IgD-negative memory B cell (primary cell): ENCODE results near the gene BUB1B. TPM values are rescaled to one million over a fixed set of nuclear protein-coding genes. Genes with fewer than 3 reads are reported as not detected.

Source experiments
- H3K27ac Mint-ChIP-seq, 3 donors: one replicate each; pipeline ENCODE4 v1.8.0; 2020 to 2022; ENCODE audit warnings: mild to moderate bottlenecking in 3 of 3, mixed read lengths in 3 of 3, moderate library complexity in 1 of 3
- H3K27me3 Mint-ChIP-seq: one replicate; pipeline ENCODE4 v1.8.0; 2021; ENCODE audit warnings: mixed read lengths
- H3K36me3 Mint-ChIP-seq: one replicate; pipeline ENCODE4 v1.8.0; 2020; ENCODE audit warnings: mild to moderate bottlenecking, mixed read lengths
- H3K4me1 Mint-ChIP-seq, 3 donors: one replicate each; pipeline ENCODE4 v1.8.0; 2020 to 2022; ENCODE audit warnings: mixed read lengths in 3 of 3, mild to moderate bottlenecking in 1 of 3
- H3K4me3 Mint-ChIP-seq, 4 donors: one replicate each; pipeline ENCODE4 v1.8.0; 2020 to 2022; ENCODE audit warnings: mild to moderate bottlenecking in 4 of 4, mixed read lengths in 4 of 4, moderate library complexity in 3 of 4
- H3K9me3 Mint-ChIP-seq, 3 donors: one replicate each; pipeline ENCODE4 v1.8.0; 2020 to 2021; ENCODE audit warnings: mixed read lengths in 3 of 3, mild to moderate bottlenecking in 1 of 3
- polyA plus RNA-seq: library from polyadenylated mRNA; unstranded; fragments of 300-500 nt; fragmentation: Illumina TruSeq; gene quantifications from one replicate; pipeline ENCODE4 v1.2.3, GENCODE V29; 2021

Gene BUB1B
- polyA plus RNA-seq, 1 donor from 2014 or later, result 0.55 TPM

DNA sequence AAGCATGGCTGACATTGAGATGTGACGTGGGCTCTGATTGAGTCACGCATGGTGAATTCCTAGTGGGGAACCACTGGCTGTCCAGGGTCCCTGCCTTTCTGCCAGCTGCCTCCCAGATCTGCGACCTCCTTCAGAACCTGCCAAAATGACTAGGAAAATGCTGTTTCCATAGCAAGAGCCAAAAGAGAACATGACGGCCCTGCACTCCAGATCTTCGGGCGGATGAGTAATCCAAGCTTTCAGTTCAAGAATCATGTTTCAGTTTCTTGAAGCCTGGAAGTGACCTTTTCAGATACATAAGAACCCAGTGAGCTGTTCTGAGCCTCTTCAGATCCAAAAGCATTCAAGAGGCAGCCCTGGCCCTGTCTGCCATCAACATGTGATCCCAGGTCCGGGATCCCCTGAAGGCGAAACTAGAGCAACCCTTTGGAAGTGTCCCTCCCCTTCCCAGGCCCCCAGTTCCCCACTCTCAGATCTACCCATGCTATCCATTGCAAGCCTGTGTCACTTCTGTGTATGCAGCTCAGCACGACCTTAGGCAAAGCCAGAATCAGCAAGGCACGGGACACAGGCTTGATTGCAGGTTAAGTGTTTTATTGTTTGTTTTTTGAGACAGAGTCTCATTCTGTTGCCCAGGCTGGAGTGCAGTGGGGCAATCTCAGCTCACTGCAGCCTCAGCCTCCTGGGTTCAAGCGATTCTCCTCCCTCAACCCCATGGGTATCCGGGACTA, 102.3 kb downstream of the BUB1B start:
- Mint-ChIP-seq H3K27me3 (no peaks in the 10 kb centered on the region), H3K4me1 (no peaks in the 10 kb centered on the region), H3K27ac (no peak overlapping the region)

DNA sequence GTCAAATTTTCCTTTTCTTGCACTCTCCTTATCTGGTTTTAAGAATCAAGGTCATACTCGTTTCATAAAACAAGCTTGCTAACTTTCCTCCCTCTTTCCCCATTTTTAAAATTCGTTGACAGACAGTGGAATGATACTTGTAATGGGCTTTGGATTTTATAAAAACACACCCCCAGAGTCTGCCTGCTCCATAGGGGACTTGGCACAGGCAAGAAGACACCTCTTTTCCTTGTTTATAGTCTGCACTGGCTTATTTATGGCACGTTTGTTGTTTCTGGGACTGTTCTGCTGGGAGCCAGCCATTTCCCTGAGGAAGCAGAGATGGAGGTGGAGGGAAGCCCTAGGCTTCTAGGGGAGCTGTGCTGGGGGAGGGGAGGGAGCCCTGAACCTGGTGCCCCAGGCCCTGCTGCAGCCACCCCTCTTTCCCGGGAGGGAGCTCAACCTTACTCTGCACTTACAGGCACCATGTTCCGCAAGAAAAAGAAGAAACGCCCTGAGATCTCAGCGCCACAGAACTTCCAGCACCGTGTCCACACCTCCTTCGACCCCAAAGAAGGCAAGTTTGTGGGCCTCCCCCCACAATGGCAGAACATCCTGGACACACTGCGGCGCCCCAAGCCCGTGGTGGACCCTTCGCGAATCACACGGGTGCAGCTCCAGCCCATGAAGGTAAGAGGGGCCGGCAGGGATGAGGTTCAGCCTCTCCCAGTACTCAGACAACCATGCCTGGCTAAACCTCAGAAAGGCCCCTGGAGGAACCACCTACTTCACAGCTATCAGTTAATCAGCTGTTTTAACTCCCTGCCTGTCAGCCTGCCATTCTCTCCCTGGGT, 103.7 kb downstream of the BUB1B start:
- peak overlapping the region in 1 of 4 donors; percentile 55 for H3K4me3 Mint-ChIP-seq
- no peaks in the 10 kb centered on the region for H3K27me3 Mint-ChIP-seq
- no peaks in the 10 kb centered on the region for H3K4me1 Mint-ChIP-seq
- no peaks in the 10 kb centered on the region for H3K36me3 Mint-ChIP-seq
- no peak overlapping the region for H3K27ac Mint-ChIP-seq
- no peaks in the 10 kb centered on the region for H3K9me3 Mint-ChIP-seq

More for the DNA sequence above, 102.3 kb downstream of the BUB1B start:
- Mint-ChIP-seq H3K36me3 (no peaks in the 10 kb centered on the region), H3K4me3 (no peak overlapping the region), H3K9me3 (no peaks in the 10 kb centered on the region)

DNA sequence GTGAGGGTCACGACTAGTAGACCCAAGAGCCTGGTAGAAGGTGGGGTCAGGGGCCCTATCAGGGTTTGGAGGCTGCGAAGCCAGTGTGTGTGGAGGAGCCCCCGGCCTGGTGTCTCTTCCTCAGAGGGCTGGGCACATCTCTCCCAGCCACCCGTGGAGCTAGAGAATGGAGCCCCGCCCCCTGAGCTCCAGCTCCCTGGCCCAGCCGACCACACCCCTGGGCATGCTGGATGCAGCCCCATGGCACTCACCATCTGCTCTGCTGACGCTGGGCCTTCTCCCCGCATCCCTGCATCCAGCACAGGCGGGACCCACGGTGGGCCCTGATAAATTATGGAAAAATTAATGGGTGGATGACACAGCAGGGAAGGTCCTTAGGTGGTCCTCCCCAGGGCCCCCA, 104.5 kb downstream of the BUB1B start:
- H3K27ac Mint-ChIP-seq, result no peak overlapping the region
- H3K27me3 Mint-ChIP-seq, result no peaks in the 10 kb centered on the region
- H3K36me3 Mint-ChIP-seq, result no peaks in the 10 kb centered on the region
- H3K4me3 Mint-ChIP-seq, result no peak overlapping the region
- H3K9me3 Mint-ChIP-seq, result no peaks in the 10 kb centered on the region
- H3K4me1 Mint-ChIP-seq, result no peaks in the 10 kb centered on the region

DNA sequence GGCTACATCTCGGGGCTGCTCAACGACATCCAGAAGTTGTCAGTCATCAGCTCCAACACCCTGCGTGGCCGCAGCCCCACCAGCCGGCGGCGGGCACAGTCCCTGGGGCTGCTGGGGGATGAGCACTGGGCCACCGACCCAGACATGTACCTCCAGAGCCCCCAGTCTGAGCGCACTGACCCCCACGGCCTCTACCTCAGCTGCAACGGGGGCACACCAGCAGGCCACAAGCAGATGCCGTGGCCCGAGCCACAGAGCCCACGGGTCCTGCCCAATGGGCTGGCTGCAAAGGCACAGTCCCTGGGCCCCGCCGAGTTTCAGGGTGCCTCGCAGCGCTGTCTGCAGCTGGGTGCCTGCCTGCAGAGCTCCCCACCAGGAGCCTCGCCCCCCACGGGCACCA, 105.0 kb downstream of the BUB1B start:
- H3K4me3 Mint-ChIP-seq, result no peak overlapping the region
- H3K27me3 Mint-ChIP-seq, result no peaks in the 10 kb centered on the region
- no peaks in the 10 kb centered on the region for H3K9me3 Mint-ChIP-seq
- H3K27ac Mint-ChIP-seq, result peak overlapping the region in 1 of 3 donors; percentile 53
- no peaks in the 10 kb centered on the region for H3K36me3 Mint-ChIP-seq
- no peaks in the 10 kb centered on the region for H3K4me1 Mint-ChIP-seq

DNA sequence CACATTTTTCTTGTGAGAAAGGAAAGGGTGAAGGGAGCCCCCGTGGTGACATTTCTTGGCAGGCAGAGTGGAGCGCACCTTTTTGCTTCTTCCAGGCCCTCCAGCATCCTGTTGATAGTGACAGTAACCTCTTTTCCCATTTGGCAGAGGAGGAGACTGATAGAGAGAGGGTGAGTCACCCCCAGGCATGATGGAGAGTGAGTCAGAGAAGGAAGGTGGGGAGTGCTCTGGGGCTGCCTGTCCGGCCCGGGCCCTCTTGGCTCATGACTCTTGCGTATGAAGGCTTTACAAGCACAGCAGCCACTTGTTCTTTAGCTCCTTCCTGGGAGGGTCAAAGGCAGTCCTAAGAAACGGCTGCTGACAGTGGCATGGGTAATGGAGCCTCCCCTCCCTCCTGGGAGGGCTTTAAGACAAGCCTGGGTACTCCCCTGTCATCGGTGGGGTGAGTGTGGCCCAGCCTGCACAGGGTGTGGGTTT, 106.0 kb downstream of the BUB1B start:
- H3K9me3 Mint-ChIP-seq, result no peaks in the 10 kb centered on the region

DNA sequence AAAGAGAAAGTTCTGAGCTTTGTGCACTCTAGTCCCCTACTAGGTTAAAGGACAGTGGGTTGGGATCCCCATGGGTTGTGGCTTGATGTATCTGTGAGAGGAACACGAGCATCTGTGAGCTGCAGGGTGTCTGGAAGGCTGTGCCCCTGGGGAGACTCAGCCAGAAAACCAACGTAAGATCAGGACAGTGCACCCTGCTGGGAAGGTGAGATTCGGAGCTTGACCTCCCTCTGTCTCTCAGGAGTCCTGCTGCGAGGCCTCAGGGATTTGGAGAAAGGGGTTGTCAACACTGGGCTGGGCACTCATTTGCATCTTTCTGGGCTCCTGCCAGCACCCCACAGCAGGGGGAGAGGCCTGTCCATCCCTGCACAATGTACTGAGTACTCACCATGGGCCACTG, 106.8 kb downstream of the BUB1B start:
- Mint-ChIP-seq H3K4me1 (no peaks in the 10 kb centered on the region), H3K36me3 (no peaks in the 10 kb centered on the region), H3K27ac (no peak overlapping the region), H3K9me3 (no peaks in the 10 kb centered on the region), H3K4me3 (no peak overlapping the region), H3K27me3 (no peaks in the 10 kb centered on the region)

More for the DNA sequence above, 106.0 kb downstream of the BUB1B start:
- Mint-ChIP-seq H3K4me3 (no peak overlapping the region), H3K4me1 (no peaks in the 10 kb centered on the region), H3K36me3 (no peaks in the 10 kb centered on the region), H3K27ac (no peak overlapping the region), H3K27me3 (no peaks in the 10 kb centered on the region)

DNA sequence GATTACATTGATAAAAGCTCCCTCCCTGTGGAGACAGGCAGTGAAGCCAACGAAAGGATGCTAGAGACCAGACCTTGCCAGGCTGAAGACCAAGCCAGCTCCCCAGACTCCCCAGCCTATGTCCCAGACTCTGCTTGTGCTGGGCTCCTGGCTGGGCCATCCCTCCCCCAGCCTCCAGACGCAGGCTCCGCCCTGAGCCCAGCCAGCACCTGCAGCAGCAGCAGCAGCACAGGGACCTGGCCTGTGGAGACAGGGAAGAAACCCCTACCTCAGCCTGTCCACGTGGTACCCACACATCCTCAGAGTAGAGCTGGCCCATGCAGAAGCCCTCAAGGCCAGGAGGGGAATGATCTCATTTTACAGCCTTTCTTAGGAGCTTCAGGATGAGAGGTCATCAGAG, 108.7 kb downstream of the BUB1B start:
- H3K9me3 Mint-ChIP-seq, result no peaks in the 10 kb centered on the region
- H3K4me1 Mint-ChIP-seq, result peaks cover 0 to 2% (median under 1%) of the 10 kb centered on the region in 3 donors
- H3K27ac Mint-ChIP-seq, result no peak overlapping the region
- peaks cover 1% of the 10 kb centered on the region for H3K36me3 Mint-ChIP-seq
- H3K27me3 Mint-ChIP-seq, result peaks cover under 1% of the 10 kb centered on the region
- no peak overlapping the region for H3K4me3 Mint-ChIP-seq

DNA sequence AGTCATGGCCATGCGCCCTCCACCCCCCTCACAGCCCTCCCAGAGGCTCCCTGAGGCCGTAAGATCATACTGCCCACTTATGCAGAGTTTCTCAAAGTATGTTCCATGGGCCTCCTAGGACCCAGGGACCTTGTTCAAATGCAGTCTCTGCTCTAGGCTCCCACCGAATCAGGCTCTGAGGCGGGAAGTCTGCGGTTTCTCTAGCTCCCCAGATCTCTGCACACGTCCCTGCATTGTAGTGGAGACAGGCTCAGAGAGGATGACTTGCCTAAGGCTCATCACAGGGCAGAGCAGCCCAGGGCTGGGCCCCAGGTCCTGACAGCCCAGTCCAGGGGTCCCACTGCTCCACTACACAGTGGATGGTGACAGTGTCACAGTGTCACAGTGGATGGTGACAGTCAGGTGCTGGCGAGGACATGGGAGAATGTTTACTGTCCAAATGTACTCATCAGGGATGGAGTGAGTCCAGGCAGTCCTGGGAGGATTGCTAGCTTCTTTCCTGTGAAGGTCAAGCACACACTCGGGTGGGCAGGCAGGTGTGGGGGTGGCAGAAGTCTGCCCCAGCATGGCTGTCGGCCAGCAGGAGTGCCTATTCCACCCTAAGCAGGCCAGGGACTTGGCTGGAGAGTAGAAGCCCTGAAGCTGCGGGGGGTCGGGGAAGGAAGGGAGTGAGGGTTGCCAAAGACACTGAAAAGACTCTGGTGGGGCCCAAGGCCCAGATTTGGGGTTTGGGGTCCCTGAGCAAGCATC, 109.6 kb downstream of the BUB1B start:
- no peak overlapping the region for H3K4me3 Mint-ChIP-seq
- H3K27ac Mint-ChIP-seq, result peak overlapping the region in 1 of 3 donors; percentile 50
- peaks cover 0 to 7% (median 4%) of the 10 kb centered on the region in 3 donors for H3K4me1 Mint-ChIP-seq
- no peaks in the 10 kb centered on the region for H3K9me3 Mint-ChIP-seq
- peaks cover 1% of the 10 kb centered on the region for H3K36me3 Mint-ChIP-seq
- H3K27me3 Mint-ChIP-seq, result peaks cover 4% of the 10 kb centered on the region

Other genes starting within 250 kb of the BUB1B start
- 0.46 TPM for gene GPR176, start 240.8 kb upstream of the BUB1B start, polyA plus RNA-seq
- gene EIF2AK4, start 227.0 kb upstream of the BUB1B start, polyA plus RNA-seq, result 18.1 TPM
- gene SRP14, start 121.9 kb upstream of the BUB1B start, polyA plus RNA-seq, result 753 TPM
- gene BMF, start 52.2 kb upstream of the BUB1B start, polyA plus RNA-seq, result 5.8 TPM
- not detected for gene PAK6, start 78.0 kb downstream of the BUB1B start, polyA plus RNA-seq
- gene ANKRD63, start 122.0 kb downstream of the BUB1B start, polyA plus RNA-seq, result not detected
- gene PLCB2, start 146.9 kb downstream of the BUB1B start, polyA plus RNA-seq, result 20.8 TPM
- 1.3 TPM for gene INAFM2, start 162.6 kb downstream of the BUB1B start, polyA plus RNA-seq
- 0.11 TPM for gene CCDC9B, start 179.9 kb downstream of the BUB1B start, polyA plus RNA-seq
- not detected for gene PHGR1, start 190.0 kb downstream of the BUB1B start, polyA plus RNA-seq
- 0.19 TPM for gene DISP2, start 197.2 kb downstream of the BUB1B start, polyA plus RNA-seq
- gene KNSTRN, start 221.7 kb downstream of the BUB1B start, polyA plus RNA-seq, result 4.6 TPM
- 55.5 TPM for gene IVD, start 244.7 kb downstream of the BUB1B start, polyA plus RNA-seq